Stromal cell of bone marrow (primary cell): ENCODE results near the gene MOV10L1.
A peak's percentile ranks its signal among the peaks of the same experiment; 100 is the strongest.
"Not testable (repeated sequence)": the region's sequence is repeated elsewhere in the genome, so short reads cannot be mapped to it uniquely, and the experiment has no call there.

ENCODE experiments used
- DNase-seq: peaks from one replicate; pipeline ENCODE4 v3.0.0-alpha.2; 2012; ENCODE audit warnings: low read depth

The MOV10L1 gene

DNA sequence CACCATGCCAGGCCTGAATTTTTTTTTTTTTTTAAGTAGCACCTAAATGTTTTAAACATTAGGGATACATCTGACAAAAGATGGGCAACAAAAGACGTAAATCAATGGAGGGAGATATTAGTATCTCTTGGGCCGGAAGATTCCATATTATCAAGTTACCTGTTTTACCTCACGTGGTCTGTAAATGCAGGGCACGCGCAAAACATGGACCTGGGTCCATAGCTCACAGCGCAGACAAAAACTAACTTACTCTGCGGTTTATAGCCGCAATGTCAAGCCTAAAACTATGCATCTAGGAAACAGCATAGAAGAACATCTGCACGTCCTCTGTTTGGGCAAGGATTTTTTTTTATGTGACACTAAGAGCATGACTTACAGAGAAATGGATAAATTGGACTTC is 49.2 kb downstream of the MOV10L1 start:
- no peak for DNase-seq

DNA sequence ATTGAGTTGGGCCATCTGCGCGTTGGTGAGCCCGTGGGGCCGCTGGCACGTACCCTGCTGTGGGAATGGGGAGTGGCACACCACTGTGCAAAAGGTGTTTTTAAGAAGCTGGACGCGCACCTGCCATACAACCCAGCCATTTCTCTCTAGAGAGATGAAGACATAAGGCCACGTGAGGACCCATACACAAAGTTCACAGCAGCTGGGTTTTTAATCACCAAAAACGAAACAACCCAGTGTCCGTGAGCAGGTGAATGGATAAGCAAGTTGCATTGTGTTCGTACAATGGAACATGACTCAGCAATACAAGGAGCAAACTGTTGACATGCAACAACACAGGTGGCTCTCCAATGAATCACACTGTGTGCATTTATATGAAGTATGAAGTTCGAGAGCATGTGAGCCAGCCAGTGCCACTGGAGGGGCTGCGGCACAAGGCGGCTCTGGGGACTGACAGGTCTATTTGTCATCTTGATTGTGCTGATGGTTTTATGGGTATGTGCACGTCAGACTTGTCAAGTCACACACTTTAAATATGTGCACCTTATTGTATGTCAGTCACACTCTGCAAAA is 50.1 kb downstream of the MOV10L1 start:
- no peak for DNase-seq

DNA sequence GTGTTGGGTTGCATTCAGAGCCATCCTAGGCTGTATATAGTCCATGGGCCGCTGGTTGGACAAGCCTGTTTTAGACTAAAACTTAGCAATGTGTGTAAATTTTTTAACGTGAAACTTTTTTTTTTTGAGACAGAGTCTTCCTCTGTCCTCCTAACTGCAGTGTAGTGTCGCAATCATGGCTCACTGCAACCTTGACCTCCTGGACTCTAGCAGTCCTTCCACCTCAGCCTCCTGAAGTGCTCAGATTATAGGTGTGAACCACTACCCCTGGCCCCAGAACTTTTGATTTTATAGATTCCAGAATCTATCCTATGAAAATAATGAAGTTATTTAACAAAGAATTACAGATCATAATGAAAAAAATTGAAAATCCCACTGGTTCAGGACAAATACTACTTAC is 50.8 kb downstream of the MOV10L1 start:
- no peak for DNase-seq

DNA sequence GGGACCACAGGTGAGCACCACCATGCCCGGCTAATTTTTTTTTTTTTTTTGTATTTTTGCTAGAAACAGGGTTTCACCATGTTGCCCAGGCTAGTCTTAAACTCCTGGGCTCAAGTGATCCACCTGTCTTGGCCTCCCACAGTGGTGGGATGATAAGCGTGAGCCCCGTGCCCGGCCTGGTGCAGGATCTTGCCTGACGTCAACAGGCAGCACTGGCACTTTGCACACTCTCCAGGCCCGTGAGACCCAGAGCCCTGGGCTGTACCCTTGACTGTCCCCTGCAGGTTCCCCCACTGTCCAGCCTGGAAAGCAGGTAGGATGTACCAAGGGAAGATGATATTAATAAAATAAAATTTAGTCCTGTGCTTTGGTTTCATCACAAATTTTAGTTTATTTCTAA is 51.7 kb downstream of the MOV10L1 start:
- no peak for DNase-seq

DNA sequence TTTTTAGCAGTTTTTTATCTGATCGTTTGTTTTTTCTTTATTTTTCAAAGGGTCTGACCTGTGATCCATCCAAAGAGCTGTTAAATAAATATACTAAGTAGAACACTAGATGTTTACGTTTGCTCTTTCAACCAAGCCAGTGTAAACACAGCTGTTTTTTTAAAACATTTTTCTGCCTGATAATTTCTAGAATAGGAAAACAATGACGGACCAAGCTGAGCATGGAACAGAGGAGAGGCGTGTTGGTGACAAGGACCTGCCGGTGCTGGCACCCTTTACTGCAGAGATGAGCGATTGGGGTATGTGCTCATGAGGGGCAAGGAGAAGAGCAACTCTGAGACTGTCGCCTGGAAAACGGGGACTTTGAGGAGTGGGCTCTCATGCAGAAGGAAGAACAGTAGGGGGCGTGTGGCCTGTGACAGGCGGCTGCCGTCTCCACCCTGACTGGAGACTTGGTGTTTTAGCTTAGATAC is 52.1 kb downstream of the MOV10L1 start:
- no peak for DNase-seq

DNA sequence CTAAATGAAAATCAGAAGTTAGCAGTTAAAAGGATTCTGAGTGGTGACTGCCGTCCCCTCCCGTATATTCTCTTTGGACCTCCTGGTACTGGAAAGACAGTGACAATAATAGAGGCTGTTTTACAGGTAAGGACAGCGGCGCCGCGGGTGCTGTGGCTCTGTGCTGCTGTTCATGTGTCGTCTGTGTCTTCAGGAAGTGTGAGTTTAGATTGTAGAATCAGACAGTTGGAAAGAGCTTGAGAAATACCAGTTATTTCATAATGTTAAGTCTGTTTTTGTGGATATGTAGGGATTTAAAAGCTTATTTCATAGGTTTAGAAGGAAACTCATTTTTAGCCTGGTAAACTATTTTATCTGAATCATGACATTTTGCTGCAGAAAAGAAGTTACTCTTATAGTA is 53.3 kb downstream of the MOV10L1 start:
- DNase-seq: no peak

DNA sequence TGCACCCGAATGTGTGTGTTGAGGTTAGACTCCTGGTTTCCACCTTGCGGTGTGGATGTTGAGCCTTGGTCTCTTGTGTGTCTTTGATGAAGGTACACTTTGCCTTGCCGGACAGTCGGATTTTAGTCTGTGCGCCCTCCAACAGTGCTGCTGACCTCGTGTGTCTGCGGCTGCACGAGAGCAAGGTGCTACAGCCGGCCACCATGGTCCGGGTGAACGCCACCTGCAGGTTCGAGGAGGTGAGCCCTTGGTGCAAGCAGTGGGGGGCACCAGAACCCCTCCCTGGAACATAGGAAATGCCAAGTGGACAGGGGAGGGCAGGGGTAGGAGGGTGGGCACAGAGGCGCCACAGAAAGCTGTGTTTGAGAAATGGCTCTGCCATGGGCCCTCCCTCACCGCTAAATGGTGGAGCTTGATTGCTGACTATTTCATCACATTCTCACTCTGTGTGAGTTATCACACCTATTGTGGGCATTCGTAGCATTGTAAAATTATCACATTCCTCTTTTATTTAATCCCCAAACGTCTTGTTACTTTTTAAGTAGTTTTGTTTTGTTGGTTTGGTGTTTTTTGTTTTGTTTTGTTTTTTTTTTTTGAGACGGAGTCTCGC is 54.3 kb downstream of the MOV10L1 start:
- no peak for DNase-seq

DNA sequence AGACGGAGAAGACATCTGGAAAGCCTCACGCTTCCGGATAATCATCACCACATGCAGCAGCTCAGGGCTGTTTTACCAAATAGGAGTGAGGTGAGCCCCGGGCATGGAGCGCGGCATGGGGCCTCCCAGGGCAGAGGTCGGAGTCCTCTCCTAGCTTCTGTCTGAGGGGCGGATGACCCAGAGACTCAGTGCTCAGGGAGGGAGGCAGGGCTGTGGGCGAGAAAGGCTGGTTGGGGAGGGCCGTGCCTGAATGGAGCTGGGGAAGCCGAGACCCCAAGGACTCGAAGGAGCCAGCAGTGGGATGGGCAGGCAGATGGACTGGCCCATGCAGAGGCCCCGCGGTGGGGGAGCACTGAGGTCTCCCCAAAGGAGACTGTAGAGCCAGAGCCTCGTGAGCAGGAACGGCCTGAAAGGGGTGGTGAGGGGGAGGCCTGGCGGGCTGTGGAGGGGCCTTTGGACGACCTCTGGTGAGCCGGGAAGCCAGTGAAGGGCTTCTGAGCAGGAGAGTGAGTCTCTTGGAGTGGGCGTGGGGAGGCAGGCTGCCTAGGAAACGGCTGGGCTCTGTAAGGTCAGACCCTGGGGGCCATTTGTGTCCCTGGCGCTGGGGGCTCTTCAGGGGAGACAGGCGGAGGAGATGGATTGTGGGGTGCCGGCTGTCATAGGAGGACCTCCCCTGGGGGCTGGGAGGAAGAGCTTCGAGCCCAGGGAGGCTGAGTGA is 56.1 kb downstream of the MOV10L1 start:
- no peak for DNase-seq

DNA sequence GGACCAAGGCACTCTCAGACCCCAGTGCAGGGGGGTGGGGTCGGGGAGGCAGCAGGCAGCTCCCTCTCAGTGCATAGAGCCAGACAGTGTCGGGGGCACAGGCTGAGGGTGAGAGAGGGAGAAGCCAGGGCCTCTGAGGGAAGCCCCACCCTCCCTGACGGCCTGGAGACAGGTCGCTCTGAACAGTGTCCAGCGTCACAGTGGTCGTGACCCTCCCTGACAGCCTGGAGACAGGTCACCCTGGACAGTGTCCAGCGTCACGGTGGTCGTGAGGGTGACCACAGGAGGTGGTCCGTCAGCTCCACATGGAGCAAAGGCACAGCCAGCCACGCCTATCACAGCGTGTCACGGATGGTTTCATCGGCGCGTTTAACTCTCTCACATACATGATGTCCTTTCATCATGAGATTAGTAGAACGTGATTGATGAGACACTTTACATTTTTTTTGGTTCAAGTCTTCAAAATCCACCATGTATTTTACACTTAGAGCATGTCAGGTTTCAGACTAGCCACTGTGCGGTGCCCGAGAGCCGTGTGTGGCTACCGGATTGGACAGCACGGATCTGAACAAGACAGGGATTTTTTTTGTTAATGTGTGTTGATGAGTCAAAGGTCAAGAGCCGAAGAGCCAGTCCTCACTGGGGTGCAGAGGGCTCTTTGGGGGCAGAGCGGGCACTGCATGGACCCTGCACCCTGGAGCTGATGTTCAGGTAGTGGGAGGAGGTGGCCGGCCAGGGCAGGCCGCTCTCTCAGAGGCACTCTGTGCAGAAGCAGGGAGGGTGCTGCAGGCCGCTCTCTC is 56.8 kb downstream of the MOV10L1 start:
- peak; percentile 54 for DNase-seq

DNA sequence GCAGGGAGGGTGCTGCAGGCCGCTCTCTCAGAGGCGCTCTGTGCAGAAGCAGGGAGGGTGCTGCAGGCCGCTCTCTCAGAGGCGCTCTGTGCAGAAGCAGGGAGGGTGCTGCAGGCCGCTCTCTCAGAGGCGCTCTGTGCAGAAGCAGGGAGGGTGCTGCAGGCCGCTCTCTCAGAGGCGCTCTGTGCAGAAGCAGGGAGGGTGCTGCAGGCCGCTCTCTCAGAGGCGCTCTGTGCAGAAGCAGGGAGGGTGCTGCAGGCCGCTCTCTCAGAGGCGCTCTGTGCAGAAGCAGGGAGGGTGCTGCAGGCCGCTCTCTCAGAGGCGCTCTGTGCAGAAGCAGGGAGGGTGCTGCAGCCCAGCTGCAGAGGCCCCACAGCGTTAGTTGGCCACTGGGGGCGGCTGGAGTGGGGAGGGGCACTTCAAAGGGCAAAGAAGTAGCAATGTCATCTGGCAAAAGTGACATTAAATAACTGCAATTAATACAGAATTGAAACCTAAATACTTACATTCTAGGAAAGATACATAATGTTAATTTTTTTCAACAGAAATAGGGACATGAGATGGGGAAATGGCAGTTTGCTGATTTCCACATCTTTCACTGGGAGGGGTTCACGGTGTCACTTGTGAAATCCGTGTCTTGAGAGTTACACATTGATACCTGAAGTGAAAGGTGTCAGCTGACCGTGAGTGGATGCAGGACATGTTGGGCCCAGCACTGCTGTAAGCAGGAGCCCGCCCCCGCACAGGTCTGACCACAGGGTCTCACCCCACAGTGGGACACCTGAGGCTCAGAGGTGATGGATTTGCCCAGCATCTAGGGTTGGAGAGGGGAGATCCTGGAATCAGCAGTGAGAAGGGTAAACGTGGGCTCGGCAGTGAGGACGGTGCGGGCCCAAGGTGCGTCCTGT is 57.7 kb downstream of the MOV10L1 start:
- not testable (repeated sequence) for DNase-seq

DNA sequence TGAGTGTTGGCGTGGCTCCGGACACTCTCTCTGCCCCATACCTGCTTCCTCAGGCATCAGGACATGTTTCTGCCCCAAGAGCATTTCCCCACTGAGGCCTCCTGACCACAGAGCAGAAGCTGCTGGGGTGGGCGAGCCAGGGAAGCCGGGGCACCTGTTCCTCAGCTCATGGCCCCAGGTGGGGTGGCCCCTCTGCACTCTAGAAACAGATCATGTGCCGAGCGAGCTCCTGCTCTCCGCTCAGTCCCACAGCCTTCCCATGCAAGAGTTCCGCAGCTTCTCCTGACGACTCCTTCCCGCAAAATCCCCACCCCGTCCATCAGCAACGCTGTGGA is 58.3 kb downstream of the MOV10L1 start:
- DNase-seq: no peak

DNA sequence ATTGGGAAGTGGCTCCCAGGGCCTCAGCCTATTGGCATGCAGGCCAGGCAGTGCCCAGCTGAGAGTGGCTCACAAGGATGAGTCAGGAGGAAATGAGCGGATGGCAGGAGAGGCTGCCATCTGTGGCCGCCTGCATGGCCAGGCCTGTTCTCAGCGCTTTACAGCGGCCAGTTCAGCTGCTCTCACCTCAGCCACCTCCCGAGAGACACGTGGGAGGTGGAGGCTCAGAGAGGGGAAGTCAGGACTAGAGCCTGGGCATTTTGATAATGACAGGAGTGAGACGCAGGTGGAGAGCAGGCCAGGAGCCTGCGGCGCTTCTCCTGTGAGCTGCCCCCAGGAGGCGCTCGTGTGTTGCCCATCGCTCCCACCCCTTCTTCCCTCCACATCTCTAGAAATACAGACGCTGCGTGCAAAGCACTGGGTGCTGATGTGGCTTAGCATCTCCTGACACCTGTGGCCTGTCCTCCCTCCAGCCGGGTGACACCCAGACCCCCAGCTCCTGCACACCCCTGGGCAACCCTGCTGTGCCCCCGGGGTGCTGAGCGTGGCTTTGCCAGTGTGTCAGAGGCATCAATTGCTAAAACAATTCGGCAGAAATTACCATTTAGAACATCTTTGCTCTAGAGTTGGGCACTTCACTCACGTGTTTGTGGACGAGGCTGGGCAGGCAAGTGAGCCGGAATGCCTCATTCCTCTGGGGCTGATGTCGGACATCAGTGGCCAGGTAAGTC is 59.4 kb downstream of the MOV10L1 start:
- no peak for DNase-seq

DNA sequence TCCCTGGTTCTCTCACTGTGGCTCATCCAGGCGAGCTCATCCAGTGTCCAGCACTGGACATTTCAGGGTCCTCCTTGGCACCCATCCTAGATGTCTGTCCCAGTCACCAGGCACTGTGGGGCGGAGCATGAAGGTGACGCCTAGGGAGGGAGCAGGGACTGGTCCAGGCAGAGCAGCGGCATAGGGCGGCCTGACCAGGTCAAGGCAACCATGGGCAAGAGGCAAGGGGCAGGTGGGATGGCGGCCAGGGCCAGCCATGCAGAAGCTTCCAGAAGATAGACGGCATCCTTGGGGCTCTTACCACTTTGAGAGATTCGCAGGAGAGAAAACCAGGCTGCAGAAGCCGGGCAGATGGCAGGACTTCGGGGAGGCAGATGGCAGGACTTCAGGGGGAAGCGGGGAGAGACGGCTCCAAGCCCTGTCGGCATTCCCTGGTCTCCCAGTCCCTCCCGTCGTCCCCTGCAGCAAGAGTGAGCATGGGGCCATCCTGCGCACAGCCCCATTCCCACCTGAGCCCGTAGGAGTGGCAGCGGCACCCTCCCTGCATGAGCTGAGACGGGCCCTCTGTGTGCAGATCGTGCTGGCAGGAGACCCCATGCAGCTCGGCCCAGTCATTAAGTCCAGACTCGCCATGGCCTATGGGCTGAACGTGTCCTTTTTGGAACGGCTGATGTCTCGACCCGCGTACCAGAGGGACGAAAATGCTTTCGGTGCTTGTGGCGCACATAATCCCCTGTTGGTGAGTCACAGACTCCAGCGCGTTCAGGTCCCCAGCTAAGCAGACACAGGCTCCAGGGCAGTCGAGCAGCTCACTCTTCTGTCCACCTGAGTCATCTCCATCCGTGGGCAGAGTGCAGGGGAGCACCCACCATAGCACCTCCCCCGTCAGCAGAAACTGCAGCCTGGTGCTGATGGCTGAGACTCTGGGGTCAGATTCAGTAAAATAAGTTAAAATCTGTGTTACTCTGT is 60.6 kb downstream of the MOV10L1 start:
- DNase-seq: no peak

DNA sequence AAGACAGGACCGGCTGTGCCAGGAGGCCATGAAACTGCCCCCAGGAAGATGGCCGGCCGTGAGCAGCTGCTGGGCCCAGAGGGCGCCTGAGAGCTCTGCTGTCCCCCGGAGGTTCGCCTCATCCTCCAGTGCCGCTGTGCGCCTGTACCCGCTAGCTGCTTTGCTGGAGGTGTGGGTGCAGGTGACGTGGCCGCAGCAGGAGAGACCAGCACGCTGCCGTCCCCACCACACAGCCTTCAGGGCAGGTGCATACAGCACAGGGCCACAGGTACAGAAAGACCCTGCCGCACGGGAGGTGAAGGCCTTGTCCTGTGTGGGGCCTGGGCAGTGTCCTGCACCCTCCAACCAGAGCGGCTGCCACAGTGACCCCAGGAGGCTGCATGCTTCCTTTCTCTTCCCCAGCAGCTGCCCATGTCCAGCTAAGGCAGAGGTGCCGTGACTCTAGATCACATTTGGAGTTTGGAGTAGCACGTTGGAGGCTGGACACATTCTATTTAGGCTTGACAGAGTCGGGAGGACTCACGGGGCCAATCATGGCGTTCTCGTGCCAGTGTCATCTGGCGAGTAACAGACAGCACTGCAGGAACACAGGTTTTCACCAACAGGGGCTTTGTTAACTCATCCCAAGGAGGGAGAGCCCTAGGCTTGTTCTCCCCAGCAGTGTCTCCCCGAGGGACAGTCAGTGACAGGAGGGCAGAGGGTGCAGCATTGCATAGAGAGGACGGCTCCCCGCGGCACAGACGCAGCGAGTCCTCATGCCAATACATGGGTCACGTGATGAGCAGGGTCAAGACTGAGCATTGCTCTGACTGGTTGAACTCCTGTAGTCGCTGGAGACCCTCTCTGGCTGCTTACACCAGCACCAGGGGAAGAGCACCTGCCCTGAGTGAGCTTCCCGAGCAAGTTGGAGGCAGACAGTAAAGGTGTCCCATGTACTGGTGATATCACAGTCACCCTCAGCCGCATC is 62.0 kb downstream of the MOV10L1 start:
- no peak for DNase-seq

DNA sequence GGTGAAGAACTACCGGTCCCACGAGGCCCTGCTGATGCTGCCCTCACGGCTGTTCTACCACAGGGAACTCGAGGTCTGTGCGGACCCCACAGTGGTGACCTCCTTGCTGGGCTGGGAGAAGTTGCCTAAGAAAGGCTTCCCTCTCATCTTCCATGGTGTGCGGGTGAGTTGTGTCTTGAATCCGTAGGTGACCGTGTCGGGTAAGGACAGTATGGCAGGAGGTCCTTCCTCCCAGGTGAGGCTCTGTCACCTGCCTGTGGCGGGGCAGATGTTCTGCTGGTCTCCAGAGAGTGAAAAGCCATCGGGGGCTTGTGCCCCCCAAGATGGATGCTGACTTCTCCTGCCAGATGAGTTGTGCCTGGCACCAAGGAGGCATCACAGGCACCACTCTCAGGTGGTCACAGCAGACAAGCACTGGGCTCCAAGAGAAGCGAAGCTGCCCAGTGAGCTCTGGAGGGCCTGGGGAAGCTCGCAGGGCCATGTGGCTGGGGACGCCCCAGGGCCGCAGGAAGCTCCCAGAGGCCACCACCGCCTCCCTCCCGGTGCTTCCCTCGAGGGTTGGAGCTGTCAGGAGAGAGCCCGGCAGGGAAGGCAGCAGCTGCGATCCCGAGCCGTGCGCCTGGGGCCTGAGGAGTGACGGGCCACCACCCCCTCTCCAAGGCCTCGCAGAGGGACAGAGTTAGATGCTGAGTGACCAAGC is 63.4 kb downstream of the MOV10L1 start:
- no peak for DNase-seq

DNA sequence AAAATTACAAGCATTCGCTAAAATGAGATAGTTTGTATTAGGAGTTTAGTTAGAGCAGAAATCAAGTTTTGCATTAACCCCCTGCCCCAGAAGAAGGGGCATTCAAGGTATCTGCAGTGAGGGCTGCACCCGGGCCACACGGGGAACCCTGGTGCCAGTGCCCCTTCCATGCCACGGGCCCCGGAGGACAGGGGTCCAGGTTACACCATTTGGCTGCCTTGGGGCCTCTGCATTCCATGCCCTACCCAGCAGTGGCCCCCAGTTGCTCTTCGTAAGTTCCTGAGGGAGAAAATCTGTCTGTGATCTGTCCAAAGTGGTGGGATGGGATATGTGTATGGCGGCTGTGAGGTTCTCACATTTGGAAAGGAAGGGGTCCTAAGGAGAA is 63.9 kb downstream of the MOV10L1 start:
- no peak for DNase-seq

DNA sequence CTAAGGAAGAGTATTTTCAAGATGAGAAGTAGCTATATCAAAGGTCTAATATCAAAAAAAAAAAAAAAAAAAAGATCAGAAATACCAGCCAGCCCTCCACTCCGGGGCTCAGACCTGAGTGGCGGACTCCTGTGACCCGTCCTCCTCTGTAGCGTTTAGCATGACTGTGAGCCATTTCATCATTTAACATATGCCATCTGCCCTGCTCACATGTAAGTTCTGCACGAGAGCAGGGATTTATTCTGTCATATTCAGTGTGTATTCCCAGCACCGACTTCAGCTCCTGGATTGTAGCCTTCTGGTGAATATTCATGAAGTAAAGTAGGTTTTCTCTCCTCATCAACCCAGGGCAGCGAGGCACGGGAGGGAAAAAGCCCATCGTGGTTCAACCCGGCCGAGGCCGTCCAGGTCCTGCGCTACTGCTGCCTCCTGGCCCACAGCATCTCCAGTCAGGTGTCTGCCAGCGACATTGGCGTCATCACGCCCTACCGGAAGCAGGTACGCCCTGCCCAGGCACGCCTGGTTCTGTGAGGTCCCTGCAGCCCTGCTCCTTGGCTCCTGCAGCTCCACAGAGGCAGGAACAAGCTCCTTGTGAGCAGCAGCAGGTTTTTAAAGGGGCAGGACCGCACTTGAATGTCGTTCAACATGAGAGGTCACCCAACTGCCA is 68.0 kb downstream of the MOV10L1 start:
- no peak for DNase-seq

DNA sequence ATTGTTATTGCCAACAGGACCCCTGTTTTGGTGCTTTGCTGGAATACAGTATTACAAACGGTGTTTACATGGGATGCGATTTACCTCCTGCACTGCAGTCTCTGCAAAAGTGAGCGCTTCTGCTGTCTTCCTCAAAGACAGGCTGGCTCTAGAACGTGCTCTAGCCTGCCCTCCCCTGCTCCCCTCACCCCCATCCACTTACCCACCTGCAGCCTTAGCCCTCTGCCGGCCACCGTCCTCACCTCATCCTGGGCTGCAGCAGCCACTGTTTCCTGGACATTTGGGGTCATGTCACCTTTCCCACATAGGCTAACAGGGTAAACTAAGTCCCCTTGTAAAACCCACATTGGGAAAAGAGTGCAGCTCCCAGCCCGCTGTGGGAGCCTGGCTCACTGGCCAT is 71.1 kb downstream of the MOV10L1 start:
- no peak for DNase-seq
